ENCODE results near the gene PORCN.
A peak's percentile ranks its signal among the peaks of the same experiment; 100 is the strongest.

PORCN gene

DNA sequence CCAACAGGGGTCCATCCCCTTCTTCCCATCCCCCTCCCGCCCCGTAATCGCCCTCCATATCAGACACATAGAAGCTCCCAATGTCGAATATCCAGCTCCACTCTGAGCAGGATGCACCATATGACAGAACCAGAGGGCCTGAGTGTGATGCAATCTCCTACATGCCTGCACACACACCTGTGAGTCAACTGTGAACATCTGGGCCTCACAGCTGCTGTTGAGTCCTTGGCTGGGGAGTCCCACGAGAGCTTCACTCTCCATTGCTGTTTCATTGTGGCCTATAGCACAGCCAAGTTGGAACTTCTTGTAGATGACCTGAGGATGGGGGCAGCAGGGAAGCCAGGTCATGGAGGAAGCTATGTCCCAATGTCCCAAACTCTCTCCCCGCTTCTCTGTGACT is 47.0 kb upstream of the PORCN start:
- no peak overlapping the region for H4K8ac ChIP-seq (ENCODE audit: low read length)
- peaks cover 12% of the 10 kb centered on the region for H3K4me1 ChIP-seq (ENCODE audit: control insufficient read depth, insufficient read depth, low read depth, low read length)
- no peak for DNase-seq
- no peaks in the 10 kb centered on the region for H3K9me3 ChIP-seq (ENCODE audit: control insufficient read depth, low read length)
- no peak overlapping the region for H2AFZ ChIP-seq (ENCODE audit: low read depth, low read length)
- no peak overlapping the region for H2AK5ac ChIP-seq (ENCODE audit: low read length, severe bottlenecking)
- no peak overlapping the region for H2BK15ac ChIP-seq (ENCODE audit: low read depth, poor library complexity, severe bottlenecking)
- no peak overlapping the region for H3K18ac ChIP-seq (ENCODE audit: low read depth in 1 of 2, low read length in 2 of 2)
- H3K79me1 ChIP-seq (replicated peaks; ENCODE audit: low read length, poor library complexity, severe bottlenecking): no peaks in the 10 kb centered on the region
- 95% methylated on average over 6 of the region's 6 CpGs for WGBS
- H2BK5ac ChIP-seq (ENCODE audit: low read depth, low read length, poor library complexity, severe bottlenecking): no peak overlapping the region
- H3K4ac ChIP-seq (ENCODE audit: low read depth in 1 of 2, low read length in 2 of 2): no peak overlapping the region
- no peak overlapping the region for H3K14ac ChIP-seq (ENCODE audit: low read length in 2 of 2)
- H3K4me3 ChIP-seq (ENCODE audit: insufficient read depth in 1 of 2, low read depth in 1 of 2, low read length in 2 of 2): no peak overlapping the region
- H2BK12ac ChIP-seq (ENCODE audit: low read length in 2 of 2): no peak overlapping the region
- peaks cover 0 to 3% of the 10 kb centered on the region in 2 experiments for H3K27me3 ChIP-seq (ENCODE audit: control insufficient read depth in 1 of 2, insufficient read depth in 1 of 2, low read length in 2 of 2)
- H3K23ac ChIP-seq (ENCODE audit: low read length in 2 of 2): no peak overlapping the region
- peaks cover 0 to 31% of the 10 kb centered on the region in 2 experiments for H3K36me3 ChIP-seq (ENCODE audit: control insufficient read depth in 1 of 2, insufficient read depth in 2 of 2, low read depth in 1 of 2, low read length in 2 of 2)
- H4K91ac ChIP-seq (ENCODE audit: low read length): no peak overlapping the region
- H3K4me2 ChIP-seq (ENCODE audit: low read length, poor library complexity, severe bottlenecking): no peak overlapping the region
- no peak overlapping the region for H2BK120ac ChIP-seq (ENCODE audit: low read depth, low read length)
- H3K27ac ChIP-seq (ENCODE audit: low read length, poor library complexity, severe bottlenecking): no peak overlapping the region
- H3K9ac ChIP-seq (ENCODE audit: low read length): no peak overlapping the region

DNA sequence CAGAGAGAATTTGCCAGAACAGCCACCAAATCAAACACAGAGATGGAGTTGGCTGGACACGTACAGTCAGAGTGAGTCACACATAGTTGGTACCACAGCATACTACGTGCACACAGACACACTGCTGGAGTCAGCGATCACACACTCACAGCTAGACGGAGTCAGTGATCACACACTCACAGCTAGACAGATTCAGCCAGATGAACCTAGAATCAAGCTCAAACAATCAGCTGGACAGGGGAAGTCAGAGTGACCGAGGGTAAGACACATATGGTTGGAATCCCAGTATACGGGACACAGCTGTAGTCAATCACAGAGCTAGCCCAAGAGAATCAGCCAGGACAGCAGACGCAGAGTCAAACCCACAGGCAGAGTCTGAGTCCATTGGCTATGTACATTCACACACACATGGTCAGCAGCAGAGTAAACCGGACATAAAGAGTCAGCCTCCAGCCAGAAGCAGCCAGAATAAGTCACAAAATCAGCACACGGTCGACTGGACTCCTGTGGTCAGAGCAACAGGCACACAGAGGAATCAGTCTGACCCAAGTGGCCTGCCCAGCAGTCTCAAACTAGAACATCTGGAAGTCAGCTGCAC is 43.4 kb upstream of the PORCN start:
- Histone ChIP-seq H3K4ac (ENCODE audit: low read depth in 1 of 2, low read length in 2 of 2) (no peak overlapping the region), H2BK120ac (ENCODE audit: low read depth, low read length) (no peak overlapping the region), H3K4me3 (ENCODE audit: insufficient read depth in 1 of 2, low read depth in 1 of 2, low read length in 2 of 2) (peak overlapping the region in 1 of 2 experiments; percentile 43), H3K9ac (ENCODE audit: low read length) (peak overlapping the region; percentile 59), H3K4me2 (ENCODE audit: low read length, poor library complexity, severe bottlenecking) (peak overlapping the region; percentile 18), H3K36me3 (ENCODE audit: control insufficient read depth in 1 of 2, insufficient read depth in 2 of 2, low read depth in 1 of 2, low read length in 2 of 2) (peaks cover 0 to 15% of the 10 kb centered on the region in 2 experiments), H2AFZ (ENCODE audit: low read depth, low read length) (no peak overlapping the region), H3K79me1 (replicated peaks; ENCODE audit: low read length, poor library complexity, severe bottlenecking) (no peaks in the 10 kb centered on the region), H2AK5ac (ENCODE audit: low read length, severe bottlenecking) (no peak overlapping the region), H3K27me3 (ENCODE audit: control insufficient read depth in 1 of 2, insufficient read depth in 1 of 2, low read length in 2 of 2) (peaks cover 0 to 10% of the 10 kb centered on the region in 2 experiments), H3K23ac (ENCODE audit: low read length in 2 of 2) (no peak overlapping the region), H3K9me3 (ENCODE audit: control insufficient read depth, low read length) (no peaks in the 10 kb centered on the region), H4K91ac (ENCODE audit: low read length) (no peak overlapping the region), H3K27ac (ENCODE audit: low read length, poor library complexity, severe bottlenecking) (peak overlapping the region; percentile 33), H4K8ac (ENCODE audit: low read length) (no peak overlapping the region), H2BK15ac (ENCODE audit: low read depth, poor library complexity, severe bottlenecking) (no peak overlapping the region), H3K18ac (ENCODE audit: low read depth in 1 of 2, low read length in 2 of 2) (peak overlapping the region in 1 of 2 experiments; percentile 48), H2BK5ac (ENCODE audit: low read depth, low read length, poor library complexity, severe bottlenecking) (no peak overlapping the region), H3K14ac (ENCODE audit: low read length in 2 of 2) (peak overlapping the region in 1 of 2 experiments; percentile 28), H3K4me1 (ENCODE audit: control insufficient read depth, insufficient read depth, low read depth, low read length) (peaks cover 16% of the 10 kb centered on the region), H2BK12ac (ENCODE audit: low read length in 2 of 2) (no peak overlapping the region)
- WGBS: 25% methylated on average over 10 of the region's 10 CpGs
- DNase-seq: peak; percentile 92

GRCh38 chrX:48466696-48467095 is 42.1 kb upstream of the PORCN start:
- peaks cover 16% of the 10 kb centered on the region for H3K4me1 ChIP-seq (ENCODE audit: control insufficient read depth, insufficient read depth, low read depth, low read length)
- no peak overlapping the region for H3K27ac ChIP-seq (ENCODE audit: low read length, poor library complexity, severe bottlenecking)
- no peak overlapping the region for H3K4ac ChIP-seq (ENCODE audit: low read depth in 1 of 2, low read length in 2 of 2)
- peaks cover 0 to 13% of the 10 kb centered on the region in 2 experiments for H3K27me3 ChIP-seq (ENCODE audit: control insufficient read depth in 1 of 2, insufficient read depth in 1 of 2, low read length in 2 of 2)
- no peak overlapping the region for H2AK5ac ChIP-seq (ENCODE audit: low read length, severe bottlenecking)
- no peak for DNase-seq
- H2BK120ac ChIP-seq (ENCODE audit: low read depth, low read length): no peak overlapping the region
- WGBS: 95% methylated on average over 10 of the region's 10 CpGs
- no peak overlapping the region for H2BK5ac ChIP-seq (ENCODE audit: low read depth, low read length, poor library complexity, severe bottlenecking)
- H3K36me3 ChIP-seq (ENCODE audit: control insufficient read depth in 1 of 2, insufficient read depth in 2 of 2, low read depth in 1 of 2, low read length in 2 of 2): peaks cover 0 to 4% of the 10 kb centered on the region in 2 experiments
- H4K91ac ChIP-seq (ENCODE audit: low read length): peak overlapping the region; percentile 61
- H3K9ac ChIP-seq (ENCODE audit: low read length): peak overlapping the region; percentile 68
- H3K79me1 ChIP-seq (replicated peaks; ENCODE audit: low read length, poor library complexity, severe bottlenecking): no peaks in the 10 kb centered on the region
- no peak overlapping the region for H2BK12ac ChIP-seq (ENCODE audit: low read length in 2 of 2)
- H2AFZ ChIP-seq (ENCODE audit: low read depth, low read length): no peak overlapping the region
- no peak overlapping the region for H2BK15ac ChIP-seq (ENCODE audit: low read depth, poor library complexity, severe bottlenecking)
- H3K18ac ChIP-seq (ENCODE audit: low read depth in 1 of 2, low read length in 2 of 2): no peak overlapping the region
- H3K9me3 ChIP-seq (ENCODE audit: control insufficient read depth, low read length): no peaks in the 10 kb centered on the region
- H3K4me3 ChIP-seq (ENCODE audit: insufficient read depth in 1 of 2, low read depth in 1 of 2, low read length in 2 of 2): peak overlapping the region in 1 of 2 experiments; percentile 69
- H4K8ac ChIP-seq (ENCODE audit: low read length): no peak overlapping the region
- H3K14ac ChIP-seq (ENCODE audit: low read length in 2 of 2): peak overlapping the region in 1 of 2 experiments; percentile 41
- no peak overlapping the region for H3K4me2 ChIP-seq (ENCODE audit: low read length, poor library complexity, severe bottlenecking)
- H3K23ac ChIP-seq (ENCODE audit: low read length in 2 of 2): no peak overlapping the region

GRCh38 chrX:48467281-48467761 is 41.5 kb upstream of the PORCN start:
- Histone ChIP-seq H3K4me3 (ENCODE audit: insufficient read depth in 1 of 2, low read depth in 1 of 2, low read length in 2 of 2) (peak overlapping the region in 1 of 2 experiments; percentile 69), H3K4ac (ENCODE audit: low read depth in 1 of 2, low read length in 2 of 2) (peak overlapping the region in 1 of 2 experiments; percentile 41), H2BK120ac (ENCODE audit: low read depth, low read length) (no peak overlapping the region), H3K27ac (ENCODE audit: low read length, poor library complexity, severe bottlenecking) (no peak overlapping the region), H4K8ac (ENCODE audit: low read length) (no peak overlapping the region), H2BK12ac (ENCODE audit: low read length in 2 of 2) (peak overlapping the region in 1 of 2 experiments; percentile 63), H4K91ac (ENCODE audit: low read length) (no peak overlapping the region), H2AFZ (ENCODE audit: low read depth, low read length) (peak overlapping the region; percentile 27), H3K27me3 (ENCODE audit: control insufficient read depth in 1 of 2, insufficient read depth in 1 of 2, low read length in 2 of 2) (peaks cover 0 to 13% of the 10 kb centered on the region in 2 experiments), H3K79me1 (replicated peaks; ENCODE audit: low read length, poor library complexity, severe bottlenecking) (no peaks in the 10 kb centered on the region), H2AK5ac (ENCODE audit: low read length, severe bottlenecking) (no peak overlapping the region), H3K9ac (ENCODE audit: low read length) (peak overlapping the region; percentile 68), H2BK15ac (ENCODE audit: low read depth, poor library complexity, severe bottlenecking) (no peak overlapping the region), H3K23ac (ENCODE audit: low read length in 2 of 2) (no peak overlapping the region), H2BK5ac (ENCODE audit: low read depth, low read length, poor library complexity, severe bottlenecking) (no peak overlapping the region), H3K14ac (ENCODE audit: low read length in 2 of 2) (peak overlapping the region in 1 of 2 experiments; percentile 28), H3K4me1 (ENCODE audit: control insufficient read depth, insufficient read depth, low read depth, low read length) (peaks cover 16% of the 10 kb centered on the region), H3K36me3 (ENCODE audit: control insufficient read depth in 1 of 2, insufficient read depth in 2 of 2, low read depth in 1 of 2, low read length in 2 of 2) (no peaks in the 10 kb centered on the region), H3K4me2 (ENCODE audit: low read length, poor library complexity, severe bottlenecking) (no peak overlapping the region), H3K9me3 (ENCODE audit: control insufficient read depth, low read length) (no peaks in the 10 kb centered on the region), H3K18ac (ENCODE audit: low read depth in 1 of 2, low read length in 2 of 2) (peak overlapping the region in 1 of 2 experiments; percentile 24)
- WGBS: 47% methylated on average over 7 of the region's 10 CpGs
- DNase-seq: no peak
